GM12878 (cell line): Measurements from ENCODE around the gene KDM4F. TPM values are rescaled to one million over a fixed set of nuclear protein-coding genes. Genes with fewer than 3 reads are reported as not detected.

Experiments
- ATAC-seq: fragments of 200-7000 bp; cut with Tn5 transposase; 3 replicates; pipeline ENCODE4 v1.9.1; 2020; ENCODE audit warnings: mild to moderate bottlenecking, moderate library complexity
- BruUV-seq: library from RNA; stranded (reverse); fragments of 400-500 nt; replicated peaks from 2 replicates; lab custom pipeline; 2021; lab: Mats Ljungman, UMichigan
- CTCF ChIA-PET: fragments of 300-600 bp; sonication (Branson Sonifier 250); formaldehyde crosslinking; extraction: SDS; loops from one replicate; lab custom pipeline; 2021; ENCODE audit warnings: inconsistent platforms; lab: Yijun Ruan, JAX
- POLR2A ChIA-PET: fragments of 350-600 bp; formaldehyde crosslinking; extraction: SDS; loops from one replicate; lab custom pipeline; 2021; ENCODE audit warnings: inconsistent platforms; lab: Charles Lee
- RAD21 ChIA-PET: fragments of 300-600 bp; sonication (Branson Sonifier 250); formaldehyde crosslinking; loops from one replicate; lab custom pipeline; 2023; ENCODE audit warnings: antibody characterized with exemption; ENCODE audit not compliant: unreplicated experiment; lab: Charles Lee
- SMC1A ChIA-PET: fragments of 300-600 bp; sonication (Branson Sonifier 250); formaldehyde crosslinking; loops from one replicate; lab custom pipeline; 2023; ENCODE audit not compliant: unreplicated experiment, uncharacterized antibody; lab: Charles Lee
- DNase-seq: peaks from one replicate; pipeline ENCODE4 v3.0.0-alpha.2; 2011; ENCODE audit warnings: low read depth, low spot score
- FAIRE-seq: peaks from 3 replicates; lab custom pipeline; 2011; peaks lifted over from hg19 to GRCh38; lab: Jason Lieb, UNC
- H2AFZ ChIP-seq: 2 replicates; pipeline ENCODE4 v1.6.0; 2011; ENCODE audit warnings: low read depth, low read length, control low read depth; ENCODE audit not compliant: control insufficient read depth
- H3K27ac ChIP-seq: 2 replicates; pipeline ENCODE4 v1.5.1; 2011; ENCODE audit warnings: control low read depth; ENCODE audit not compliant: control insufficient read depth, insufficient read depth
- H3K27me3 ChIP-seq, 2 experiments: replicated peaks in 1 of 2; 2 replicates each; pipeline versions ENCODE4 v1.6.0 to v1.6.1; 2011; ENCODE audit warnings: low read length in 1 of 2; ENCODE audit not compliant: control insufficient read depth in 2 of 2, insufficient read depth in 2 of 2
- H3K36me3 ChIP-seq, 2 experiments: 2 replicates each; pipeline ENCODE4 v1.5.1; 2011; ENCODE audit warnings: low read length in 1 of 2; ENCODE audit not compliant: control insufficient read depth in 2 of 2, insufficient read depth in 2 of 2
- H3K4me1 ChIP-seq: 2 replicates; pipeline ENCODE4 v1.6.1; 2011; ENCODE audit warnings: mild to moderate bottlenecking, low read length, moderate library complexity, mixed read lengths; ENCODE audit not compliant: control insufficient read depth, insufficient read depth
- H3K4me2 ChIP-seq: 2 replicates; pipeline ENCODE4 v1.6.0; 2011; ENCODE audit warnings: control low read depth; ENCODE audit not compliant: control insufficient read depth, insufficient read depth
- H3K4me3 ChIP-seq: fragments of 200-600 bp; sonication (generic); 2 replicates; pipeline ENCODE4 v1.5.1; 2016
- H3K79me2 ChIP-seq: 2 replicates; pipeline ENCODE4 v1.6.0; 2011; ENCODE audit warnings: low read length; ENCODE audit not compliant: control insufficient read depth, insufficient read depth
- H3K9ac ChIP-seq: 2 replicates; pipeline ENCODE4 v1.8.0; 2011; ENCODE audit warnings: low read length, control low read depth, mixed read lengths; ENCODE audit not compliant: control insufficient read depth, insufficient read depth
- H3K9me3 ChIP-seq: replicated peaks from 3 replicates; pipeline ENCODE4 v1.5.1; 2011; ENCODE audit warnings: mild to moderate bottlenecking, low read length; ENCODE audit not compliant: control insufficient read depth, insufficient read depth
- H4K20me1 ChIP-seq: 2 replicates; pipeline ENCODE4 v1.6.0; 2011; ENCODE audit not compliant: control insufficient read depth, insufficient read depth
- CBFB ChIP-seq: IDR thresholded peaks from 2 replicates; pipeline ENCODE4 v1.6.1; 2016; ENCODE audit warnings: antibody characterized with exemption, low read depth
- CUX1 ChIP-seq: IDR thresholded peaks from 2 replicates; pipeline ENCODE4 v1.6.1; 2012; ENCODE audit warnings: improper control_type of control experiment, low read depth, low read length; ENCODE audit not compliant: insufficient replicate concordance
- DPF2 ChIP-seq: fragments of 450-650 bp; IDR thresholded peaks from 2 replicates; pipeline ENCODE4 v1.6.1; 2017; ENCODE audit warnings: mild to moderate bottlenecking
- ETV6 ChIP-seq, 2 experiments: fragments of 450-650 bp in 1 of 2; IDR thresholded peaks in 1 of 2; conservative IDR thresholded peaks in 1 of 2; 2 replicates each; pipeline ENCODE4 v1.6.1; 2014; ENCODE audit warnings: antibody characterized with exemption in 1 of 2, borderline replicate concordance in 1 of 2, low read depth in 1 of 2, mild to moderate bottlenecking in 1 of 2, moderate library complexity in 1 of 2
- FOXM1 ChIP-seq: IDR thresholded peaks from 2 replicates; pipeline ENCODE4 v1.6.1; 2012; ENCODE audit warnings: low read depth, mild to moderate bottlenecking, inconsistent platforms, low read length, moderate library complexity
- HCFC1 ChIP-seq: fragments of 150-350 bp; IDR thresholded peaks from 2 replicates; pipeline ENCODE4 v1.6.1; 2014; ENCODE audit warnings: low read length
- MAX ChIP-seq: IDR thresholded peaks from 2 replicates; pipeline ENCODE4 v1.6.1; 2012; ENCODE audit warnings: low read depth, low read length, improper control_type of control experiment
- NBN ChIP-seq: fragments of 450-650 bp; IDR thresholded peaks from 2 replicates; pipeline ENCODE4 v1.6.1; 2016
- NFIC ChIP-seq: IDR thresholded peaks from 2 replicates; pipeline ENCODE4 v1.6.1; 2012; ENCODE audit warnings: low read depth, mild to moderate bottlenecking, inconsistent platforms, low read length, moderate library complexity
- NR2C2 ChIP-seq: IDR thresholded peaks from 2 replicates; pipeline ENCODE4 v1.6.1; 2011; ENCODE audit warnings: borderline replicate concordance, low read depth; ENCODE audit not compliant: control insufficient read depth, insufficient read length
- NR2F1 ChIP-seq: fragments of 450-650 bp; conservative IDR thresholded peaks from 2 replicates; pipeline ENCODE4 v1.6.1; 2017; ENCODE audit warnings: mild to moderate bottlenecking
- PKNOX1 ChIP-seq: fragments of 450-650 bp; IDR thresholded peaks from 2 replicates; pipeline ENCODE4 v1.6.1; 2016; ENCODE audit warnings: mild to moderate bottlenecking
- POU2F2 ChIP-seq: IDR thresholded peaks from 3 replicates; pipeline ENCODE4 v1.6.1; 2011; ENCODE audit warnings: low read depth, mild to moderate bottlenecking, low read length, borderline replicate concordance
- RFX5 ChIP-seq: IDR thresholded peaks from 2 replicates; pipeline ENCODE4 v1.6.1; 2011; ENCODE audit warnings: low read depth, low read length, improper control_type of control experiment
- SIN3A ChIP-seq: IDR thresholded peaks from 2 replicates; pipeline ENCODE4 v1.6.1; 2012; ENCODE audit warnings: low read depth, low read length, improper control_type of control experiment
- SMAD5 ChIP-seq: IDR thresholded peaks from 2 replicates; pipeline ENCODE4 v1.6.1; 2016; ENCODE audit warnings: antibody characterized with exemption, low read depth
- ZNF217 ChIP-seq: fragments of 450-650 bp; IDR thresholded peaks from 2 replicates; pipeline ENCODE4 v1.6.1; 2017; ENCODE audit warnings: antibody characterized with exemption, mild to moderate bottlenecking
- WGBS: methylation state at CpG from one replicate; pipeline ENCODE4 v1.1.6; 2016; ENCODE audit warnings: low lambda C conversion rate; ENCODE audit not compliant: insufficient replicate concordance, insufficient coverage; ENCODE audit errors: missing lambda C conversion rate; 5-methylcytosine and 5-hydroxymethylcytosine counted together
- in situ Hi-C: fragments of 300-500 bp; cut with MboI; formaldehyde crosslinking; loops from 9 replicates; pipeline ENCODE4 v1.14.3; 2018; ENCODE audit warnings: mixed read lengths
- intact Hi-C: fragments of 100-400 bp; cut with micrococcal nuclease; formaldehyde crosslinking; loops from one replicate; pipeline ENCODE4 v1.14.2; 2022; ENCODE audit not compliant: unreplicated experiment
- polyA plus RNA-seq, 11 experiments: library from polyadenylated mRNA; depleted of rRNA in 4 of 11; unstranded in 6 of 11; stranded (reverse) in 5 of 11; fragments of >200 nt; fragmentation: Nextera tagmentation in 4 of 11; fragmentation: Illumina TruSeq in 1 of 11; extraction: Ambion mirVana in 4 of 11; extraction: Trizol in 1 of 11; gene quantifications; 1 replicate in 1 of 11; 2 replicates in 10 of 11; pipeline versions ENCODE4 v1.2.1 to v1.2.3, GENCODE V29; 2011 to 2016; ENCODE audit warnings: inconsistent platforms in 2 of 11, missing spikeins in 2 of 11, low read depth in 1 of 11
- total RNA-seq, 4 experiments: library from RNA; depleted of rRNA in 3 of 4; stranded (reverse); fragments of >200 nt in 3 of 4; fragmentation: Illumina TruSeq in 1 of 4; extraction: Trizol in 1 of 4; gene quantifications; 2 replicates each; pipeline versions ENCODE4 v1.2.1 to v1.2.3, GENCODE V29; 2013 to 2021

The KDM4F gene
- total and polyA plus RNA-seq, 10 of the 15 experiments (the other 5 are each of a cell fraction or from before 2014, with no cell fraction given), result not detected

GRCh38 chr11:95095858-95096587, 46.8 kb downstream of the KDM4F start:
- peak; percentile 88 for DNase-seq
- Histone ChIP-seq H3K27ac (peak overlapping the region; percentile 57), H3K9me3 (no peaks in the 10 kb centered on the region), H3K4me2 (peak overlapping the region; percentile 46), H3K4me1 (peaks cover 45% of the 10 kb centered on the region), H3K79me2 (peaks cover 7% of the 10 kb centered on the region), H4K20me1 (no peaks in the 10 kb centered on the region), H3K9ac (no peak overlapping the region), H2AFZ (no peak overlapping the region), H3K27me3 (no peaks in the 10 kb centered on the region), H3K4me3 (peak overlapping the region; percentile 50; the same call in 1 of the 2 replicates), H3K36me3 (no peaks in the 10 kb centered on the region)
- ChIA-PET RAD21 (interaction anchor here (1.0 to 12.5 kb wide), 8 partner anchors 11 to 619 kb away, joined by 3 to 244 read pairs (median 4); partner anchors contain the start of gene SRSF8), POLR2A (interaction anchor here (0.6 to 2.2 kb wide), 9 partner anchors 11 to 696 kb away, joined by 3 to 9 read pairs (median 3); no protein-coding TSS in a partner anchor), SMC1A (interaction anchor here (0.7 to 17.5 kb wide), 11 partner anchors 9 to 619 kb away, joined by 3 to 315 read pairs (median 4); partner anchors contain the start of gene SRSF8), CTCF (interaction anchor here (1.0 to 13.7 kb wide), 4 partner anchors 26 to 135 kb away, joined by 3 to 296 read pairs (median 9); partner anchors contain the start of genes SESN3 and SRSF8)
- in situ Hi-C loops (loop anchor here (10.0 kb wide), 1 partner anchor 1149 kb away; no protein-coding TSS in a partner anchor), intact Hi-C loops (no loop called here)
- BruUV-seq, result no TSS peak
- WGBS, result 0% methylated on average over 4 of the region's 4 CpGs
- peak; percentile 83 for ATAC-seq
- FAIRE-seq, result peak; percentile 70
- peak; percentile 97 for TF ChIP-seq CUX1
- peak in 1 of 2 experiments; percentile 83; a peak in 2 of 4 replicates for TF ChIP-seq ETV6 (conservative IDR thresholded peaks at IDR 0.05 in 1 of 2, IDR thresholded peaks at IDR 0.05 in 1 of 2; ENCODE audit: borderline replicate concordance in 1 of 2, low read depth in 1 of 2)
- no peak for TF ChIP-seq POU2F2
- peak; percentile 97 for TF ChIP-seq NFIC
- TF ChIP-seq NR2C2, result no peak
- peak; percentile 87 for TF ChIP-seq NBN
- TF ChIP-seq DPF2, result peak; percentile 54; the same call in 1 of the 2 replicates
- peak; percentile 83 for TF ChIP-seq PKNOX1
- TF ChIP-seq ZNF217, result no peak
- TF ChIP-seq SMAD5, result no peak
- no peak for TF ChIP-seq CBFB
- TF ChIP-seq NR2F1, result peak; percentile 61; the same call in 1 of the 2 replicates
- TF ChIP-seq FOXM1, result peak; percentile 95
- no peak for TF ChIP-seq HCFC1
- TF ChIP-seq MAX, result no peak
- no peak for TF ChIP-seq RFX5
- no peak for TF ChIP-seq SIN3A
